ENCODE results near the gene NUP210L.

DNA sequence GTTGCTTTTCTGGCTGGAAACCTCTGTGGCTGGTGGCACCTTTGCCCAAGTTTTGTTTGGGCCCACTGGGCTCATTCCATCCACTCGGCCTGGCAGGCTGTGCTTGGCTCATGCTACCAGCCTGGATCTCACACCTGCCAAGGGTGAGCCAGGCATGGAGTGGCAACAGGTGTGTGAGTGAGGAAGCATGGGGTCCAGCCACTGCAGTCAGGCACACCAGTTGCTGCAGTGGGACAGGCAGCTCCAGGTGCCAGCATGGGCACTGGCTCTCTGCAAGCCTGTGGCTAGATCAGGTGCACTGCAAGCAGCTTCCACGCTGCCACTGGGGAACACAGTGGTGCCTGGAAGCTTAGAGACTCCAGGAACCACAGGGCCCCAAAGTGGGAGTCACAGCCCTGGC, 57.0 kb downstream of the NUP210L start:
- TF ChIP-seq, protein P1, sequence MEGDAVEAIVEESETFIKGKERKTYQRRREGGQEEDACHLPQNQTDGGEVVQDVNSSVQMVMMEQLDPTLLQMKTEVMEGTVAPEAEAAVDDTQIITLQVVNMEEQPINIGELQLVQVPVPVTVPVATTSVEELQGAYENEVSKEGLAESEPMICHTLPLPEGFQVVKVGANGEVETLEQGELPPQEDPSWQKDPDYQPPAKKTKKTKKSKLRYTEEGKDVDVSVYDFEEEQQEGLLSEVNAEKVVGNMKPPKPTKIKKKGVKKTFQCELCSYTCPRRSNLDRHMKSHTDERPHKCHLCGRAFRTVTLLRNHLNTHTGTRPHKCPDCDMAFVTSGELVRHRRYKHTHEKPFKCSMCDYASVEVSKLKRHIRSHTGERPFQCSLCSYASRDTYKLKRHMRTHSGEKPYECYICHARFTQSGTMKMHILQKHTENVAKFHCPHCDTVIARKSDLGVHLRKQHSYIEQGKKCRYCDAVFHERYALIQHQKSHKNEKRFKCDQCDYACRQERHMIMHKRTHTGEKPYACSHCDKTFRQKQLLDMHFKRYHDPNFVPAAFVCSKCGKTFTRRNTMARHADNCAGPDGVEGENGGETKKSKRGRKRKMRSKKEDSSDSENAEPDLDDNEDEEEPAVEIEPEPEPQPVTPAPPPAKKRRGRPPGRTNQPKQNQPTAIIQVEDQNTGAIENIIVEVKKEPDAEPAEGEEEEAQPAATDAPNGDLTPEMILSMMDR (IDR thresholded peaks at IDR 0.05 in 4 of 5, conservative IDR thresholded peaks at IDR 0.05 in 1 of 5): no peak
- TF ChIP-seq POLR2A (IDR thresholded peaks at IDR 0.05): no peak
